GM13976 (cell line): Measurements from ENCODE around the gene MON2.

Experiments used
- DNase-seq: peaks from one replicate; pipeline ENCODE4 v3.0.0; 2012; ENCODE audit warnings: low spot score
- in situ Hi-C: fragments of 300-500 bp; cut with MboI; formaldehyde crosslinking; loops from one replicate; pipeline ENCODE4 v1.12.0; 2022; ENCODE audit warnings: low sequenced_read_pairs, mixed read lengths, inconsistent platforms; ENCODE audit not compliant: unreplicated experiment
- TF ChIP-seq, protein P1 (sequence below): IDR thresholded peaks from 2 replicates; pipeline ENCODE4 v1.5.1; 2012; ENCODE audit warnings: borderline replicate concordance, mild to moderate bottlenecking; ENCODE audit not compliant: insufficient read depth; ENCODE audit errors: extremely low read depth, missing control alignments, control extremely low read depth

MON2 gene

DNA sequence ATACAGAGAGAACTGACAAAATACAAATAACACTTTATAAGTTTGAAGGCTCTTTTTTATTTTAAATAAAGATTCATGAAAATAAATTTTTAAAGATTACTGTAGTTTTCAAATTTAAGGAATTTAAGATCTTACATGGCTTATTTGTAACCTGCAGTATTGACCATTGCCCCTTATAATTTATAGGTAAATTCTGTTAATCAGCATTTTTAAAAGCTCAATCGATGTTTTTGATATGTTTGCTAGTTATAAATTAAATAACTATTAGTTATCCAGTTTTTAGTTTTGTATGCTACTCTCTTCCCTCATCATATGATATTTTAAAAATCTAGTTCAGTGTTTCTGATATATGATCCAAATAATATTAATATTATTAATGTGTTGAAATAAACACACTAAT is 109.9 kb downstream of the MON2 start:
- in situ Hi-C loops: loop anchor here (25.0 kb wide), 1 partner anchor 486 kb away; no protein-coding TSS in a partner anchor
- TF ChIP-seq, protein P1, sequence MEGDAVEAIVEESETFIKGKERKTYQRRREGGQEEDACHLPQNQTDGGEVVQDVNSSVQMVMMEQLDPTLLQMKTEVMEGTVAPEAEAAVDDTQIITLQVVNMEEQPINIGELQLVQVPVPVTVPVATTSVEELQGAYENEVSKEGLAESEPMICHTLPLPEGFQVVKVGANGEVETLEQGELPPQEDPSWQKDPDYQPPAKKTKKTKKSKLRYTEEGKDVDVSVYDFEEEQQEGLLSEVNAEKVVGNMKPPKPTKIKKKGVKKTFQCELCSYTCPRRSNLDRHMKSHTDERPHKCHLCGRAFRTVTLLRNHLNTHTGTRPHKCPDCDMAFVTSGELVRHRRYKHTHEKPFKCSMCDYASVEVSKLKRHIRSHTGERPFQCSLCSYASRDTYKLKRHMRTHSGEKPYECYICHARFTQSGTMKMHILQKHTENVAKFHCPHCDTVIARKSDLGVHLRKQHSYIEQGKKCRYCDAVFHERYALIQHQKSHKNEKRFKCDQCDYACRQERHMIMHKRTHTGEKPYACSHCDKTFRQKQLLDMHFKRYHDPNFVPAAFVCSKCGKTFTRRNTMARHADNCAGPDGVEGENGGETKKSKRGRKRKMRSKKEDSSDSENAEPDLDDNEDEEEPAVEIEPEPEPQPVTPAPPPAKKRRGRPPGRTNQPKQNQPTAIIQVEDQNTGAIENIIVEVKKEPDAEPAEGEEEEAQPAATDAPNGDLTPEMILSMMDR: no peak

DNA sequence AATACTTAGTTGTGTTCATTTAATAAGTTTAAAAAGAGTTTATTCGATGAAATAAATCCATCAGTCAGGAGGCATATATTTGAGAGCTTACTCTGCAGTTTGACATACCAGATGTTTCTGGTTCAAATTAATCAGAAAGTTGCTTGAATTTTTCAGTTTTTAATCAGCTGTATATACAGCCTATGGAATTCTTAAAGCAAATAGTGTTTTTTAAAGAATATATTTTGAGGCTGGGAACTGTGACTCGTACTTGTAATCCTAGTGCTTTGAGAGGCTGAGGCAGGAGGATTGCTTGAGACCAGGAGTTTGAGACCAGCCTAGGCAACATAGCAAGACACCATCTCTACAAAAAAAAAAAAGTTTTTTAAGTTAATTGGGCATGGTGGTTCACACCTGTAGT is 112.1 kb downstream of the MON2 start:
- no peak for DNase-seq
- in situ Hi-C loops: loop anchor here (25.0 kb wide), 1 partner anchor 484 kb away; no protein-coding TSS in a partner anchor
- TF ChIP-seq, protein P1: no peak

More for the DNA sequence above, 109.9 kb downstream of the MON2 start:
- no peak for DNase-seq

DNA sequence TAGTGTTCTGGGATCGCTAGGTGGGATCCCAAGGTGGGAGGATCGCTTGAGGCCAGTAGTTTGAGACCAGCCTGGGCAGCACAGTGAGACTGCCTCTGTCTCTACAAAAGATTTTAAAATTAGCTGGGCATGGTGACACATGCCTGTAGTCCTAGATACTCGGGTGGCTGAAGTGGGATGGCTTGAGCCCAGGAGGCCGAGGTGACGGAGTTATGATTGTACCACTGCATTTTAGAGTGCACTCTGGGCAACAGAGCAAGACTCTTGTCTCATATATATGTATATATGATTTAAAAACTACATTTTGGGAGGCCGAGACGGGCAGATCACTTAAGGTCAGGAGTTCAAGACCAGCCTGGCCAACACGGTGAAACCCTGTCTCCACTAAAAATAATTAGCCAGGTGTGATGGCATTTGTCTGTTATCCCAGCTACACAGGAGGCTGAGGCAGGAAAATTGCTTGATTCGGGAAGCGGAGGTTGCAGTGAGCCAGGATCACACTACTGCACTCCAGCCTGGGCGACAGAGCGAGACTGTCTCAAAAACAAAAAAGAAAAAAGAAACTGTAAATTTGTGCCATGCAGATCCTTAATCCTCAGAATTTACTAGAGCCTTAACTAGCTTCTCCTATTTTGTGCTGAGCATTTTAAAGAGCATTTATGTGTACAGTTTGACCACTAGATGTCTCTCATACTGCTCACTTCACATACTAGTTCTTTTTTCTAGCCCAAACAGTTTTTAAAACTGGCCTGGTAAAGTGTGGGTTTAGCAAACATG is 114.8 kb downstream of the MON2 start:
- in situ Hi-C loops: loop anchor here (10.0 to 25.0 kb wide), 2 partner anchors 213 to 481 kb away; no protein-coding TSS in a partner anchor
- TF ChIP-seq, protein P1: peak; percentile 49
- peak; percentile 50 for DNase-seq

DNA sequence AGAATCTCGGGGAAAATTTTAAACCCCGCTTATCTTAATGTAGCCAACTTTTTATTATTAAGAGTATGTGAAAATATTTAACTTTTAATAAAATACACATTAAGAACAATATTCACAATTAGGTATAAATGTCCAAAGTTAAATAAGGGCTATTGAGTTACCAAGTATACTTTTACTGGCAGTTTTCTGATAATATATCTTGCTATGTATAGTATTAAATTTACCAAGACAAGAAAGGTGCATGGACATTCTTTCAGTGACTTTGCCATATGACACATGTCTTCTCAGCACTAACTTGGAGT is 115.4 kb downstream of the MON2 start:
- no peak for DNase-seq
- TF ChIP-seq, protein P1: no peak
- in situ Hi-C loops: loop anchor here (10.0 to 25.0 kb wide), 2 partner anchors 213 to 480 kb away; no protein-coding TSS in a partner anchor

DNA sequence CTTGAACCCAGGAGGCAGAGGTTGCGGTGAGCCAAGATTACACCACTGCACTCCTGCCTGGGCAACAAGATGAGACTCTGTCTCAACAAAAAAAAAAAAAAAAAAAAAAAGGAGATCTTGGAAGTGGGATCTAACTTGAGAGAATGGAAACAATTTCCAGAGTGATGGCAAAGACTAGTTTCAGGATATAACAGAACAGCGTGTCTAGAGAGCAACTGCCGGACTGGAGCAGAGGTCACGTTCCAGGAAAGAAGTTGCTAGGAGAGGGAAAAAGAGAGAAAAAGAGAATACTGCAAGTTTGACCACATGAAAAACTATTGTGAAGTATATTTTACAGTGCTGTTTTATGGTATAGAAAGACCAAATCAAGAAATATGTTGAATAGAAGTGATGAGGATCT is 118.0 kb downstream of the MON2 start:
- TF ChIP-seq, protein P1: no peak
- no peak for DNase-seq
- in situ Hi-C loops: loop anchor here (10.0 to 25.0 kb wide), 2 partner anchors 210 to 478 kb away; no protein-coding TSS in a partner anchor

DNA sequence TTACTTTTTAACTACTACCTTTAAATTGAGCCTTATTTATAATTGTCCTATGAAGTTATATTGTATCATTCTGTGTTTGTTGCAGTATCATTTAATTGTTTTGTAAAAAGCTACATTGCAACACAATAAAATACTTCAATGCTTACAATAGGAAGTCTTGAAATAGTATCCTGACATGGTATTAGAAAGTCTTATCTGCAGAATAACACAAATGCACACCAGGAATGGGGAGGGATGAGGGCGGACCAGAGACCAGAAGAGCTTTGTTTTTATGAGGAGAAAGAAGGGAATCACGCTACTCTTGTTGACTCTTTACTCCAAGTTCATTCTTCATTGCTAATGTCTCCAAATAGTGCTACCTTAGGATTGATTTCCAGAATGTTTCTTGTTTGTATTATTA is 120.2 kb downstream of the MON2 start:
- in situ Hi-C loops: loop anchor here (10.0 to 25.0 kb wide), 2 partner anchors 208 to 475 kb away; no protein-coding TSS in a partner anchor

More for the DNA sequence above, 120.2 kb downstream of the MON2 start:
- no peak for DNase-seq
- TF ChIP-seq, protein P1: no peak
